Measurements from ENCODE around the gene STAT2. TPM values are rescaled to one million over a fixed set of nuclear protein-coding genes. Genes with fewer than 3 reads are reported as not detected.

The STAT2 gene
- total and polyA plus RNA-seq, 9 of the 15 experiments (the other 6 are each of a cell fraction or from before 2014, with no cell fraction given): 15.5 to 46.9 (median 40.1) TPM

DNA sequence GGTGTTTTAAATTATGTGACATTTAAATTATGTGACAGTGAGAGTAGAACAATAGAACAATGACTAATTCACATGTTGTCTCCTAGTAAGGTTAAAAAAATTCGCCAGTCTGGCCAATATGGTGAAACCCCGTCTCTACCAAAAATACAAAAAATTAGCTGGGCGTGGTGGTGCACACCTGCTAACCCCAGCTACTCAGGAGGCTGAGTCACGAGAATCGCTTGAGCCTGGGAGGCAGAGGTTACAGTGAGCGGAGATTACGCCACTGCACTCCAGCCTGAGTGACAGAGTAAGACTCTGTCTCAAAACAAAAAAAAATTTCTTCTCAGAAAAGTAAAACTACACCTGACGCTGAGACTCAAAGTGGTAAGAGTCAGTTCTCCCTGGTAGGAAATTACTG, 62.5 kb downstream of the STAT2 start:
- TF ChIP-seq SMARCB1 (IDR thresholded peaks at IDR 0.05; ENCODE audit: insufficient read length, low read depth): no peak
- TF ChIP-seq NFXL1 (CRISPR knock-in tag; IDR thresholded peaks at IDR 0.05): no peak
- TF ChIP-seq, protein P1, sequence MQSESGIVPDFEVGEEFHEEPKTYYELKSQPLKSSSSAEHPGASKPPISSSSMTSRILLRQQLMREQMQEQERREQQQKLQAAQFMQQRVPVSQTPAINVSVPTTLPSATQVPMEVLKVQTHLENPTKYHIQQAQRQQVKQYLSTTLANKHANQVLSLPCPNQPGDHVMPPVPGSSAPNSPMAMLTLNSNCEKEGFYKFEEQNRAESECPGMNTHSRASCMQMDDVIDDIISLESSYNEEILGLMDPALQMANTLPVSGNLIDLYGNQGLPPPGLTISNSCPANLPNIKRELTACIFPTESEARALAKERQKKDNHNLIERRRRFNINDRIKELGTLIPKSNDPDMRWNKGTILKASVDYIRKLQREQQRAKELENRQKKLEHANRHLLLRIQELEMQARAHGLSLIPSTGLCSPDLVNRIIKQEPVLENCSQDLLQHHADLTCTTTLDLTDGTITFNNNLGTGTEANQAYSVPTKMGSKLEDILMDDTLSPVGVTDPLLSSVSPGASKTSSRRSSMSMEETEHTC (IDR thresholded peaks at IDR 0.05): no peak
- TF ChIP-seq RBM17 (IDR thresholded peaks at IDR 0.05; ENCODE audit: borderline replicate concordance, low read depth, low read length): no peak
- peak; percentile 70; the same call in 1 of the 2 replicates for TF ChIP-seq ZBTB33 (CRISPR knock-in tag; IDR thresholded peaks at IDR 0.05)
- TF ChIP-seq BCOR (IDR thresholded peaks at IDR 0.05): 0 out of 2 replicates have a peak, but pooled peaks have one; percentile 40
- 0 out of 2 replicates have a peak overlapping the region, but pooled peaks have one; percentile 4 for H3K4me2 ChIP-seq (ENCODE audit: insufficient read depth, low read length)

More for the DNA sequence above, 62.5 kb downstream of the STAT2 start:
- peaks cover 79% of the 10 kb centered on the region for H3K79me2 ChIP-seq (ENCODE audit: control insufficient read depth, insufficient read depth, low read length)
- H3K27ac ChIP-seq (ENCODE audit: extremely low read depth, low read depth, low read length): no peak overlapping the region
- FAIRE-seq (no peak), DNase-seq (ENCODE audit: extremely low read depth in 1 of 4, low spot score in 3 of 4) (no peak), ATAC-seq (no peak)
- in situ Hi-C loops (cut with MboI) (no loop called here), intact Hi-C loops (cut with micrococcal nuclease) (no loop called here)
- H3K9me3 ChIP-seq (replicated peaks; ENCODE audit: control insufficient read depth, insufficient read depth, low read depth, low read length): no peaks in the 10 kb centered on the region
- WGBS (ENCODE audit: insufficient coverage, low coverage, missing lambda C conversion rate): 87% methylated on average over 8 of the region's 8 CpGs
- no peaks in the 10 kb centered on the region for H3K27me3 ChIP-seq (ENCODE audit: control insufficient read depth in 2 of 2, insufficient read depth in 2 of 2, low read length in 2 of 2)
- peaks cover 62% of the 10 kb centered on the region for H3K36me3 ChIP-seq (ENCODE audit: control insufficient read depth, insufficient read depth, low read length)
- peaks cover 5% of the 10 kb centered on the region; the same call in 1 of the 2 replicates for H4K20me1 ChIP-seq (replicated peaks; ENCODE audit: control insufficient read depth, insufficient read depth, low read length)
- BruUV-seq (replicated peaks): no TSS peak
- peaks cover 22 to 42% of the 10 kb centered on the region in 2 experiments for H3K4me1 ChIP-seq (replicated peaks in 1 of 2; ENCODE audit: control insufficient read depth in 2 of 2, insufficient read depth in 2 of 2, low read length in 2 of 2)
- no peaks in the 10 kb centered on the region for H3K9me1 ChIP-seq (ENCODE audit: control insufficient read depth, insufficient read depth, low read length)
- POLR2A ChIA-PET: interaction anchor here (0.6 to 3.2 kb wide), 6 partner anchors 8 to 781 kb away, joined by 3 to 18 read pairs (median 4); partner anchors contain the start of genes NEMP1, PA2G4, RAB5B and STAT2
- H2AFZ ChIP-seq (ENCODE audit: low read depth, low read length): no peak overlapping the region
- H3K4me3 ChIP-seq: no peak overlapping the region
- CTCF ChIA-PET (ENCODE audit: low intra/inter-chr PET ratio): interaction anchor here (0.7 kb wide), 1 partner anchor 167 kb away, joined by 3 read pairs; no protein-coding TSS in a partner anchor
- H3K9ac ChIP-seq (ENCODE audit: insufficient read depth in 1 of 2, low read depth in 2 of 2, low read length in 2 of 2): no peak overlapping the region

Data from K562 (cell line).